ENCODE data around the gene RCSD1.
"Not testable (repeated sequence)": the region's sequence is repeated elsewhere in the genome, so short reads cannot be mapped to it uniquely, and the experiment has no call there.

The RCSD1 gene

GRCh38 chr1:167629681-167630567 lies at the start of gene RCSD1:
TSS of gene RCSD1 (plus strand) at chr1:167630232. CDS start at chr1:167630424, 192 bp downstream.
- no peak for DNase-seq

- DNase-seq, result no peak
Measured at GRCh38 chr1:167582064-167582463, 48.0 kb upstream of the RCSD1 start.

- no peak for DNase-seq
Measured at GRCh38 chr1:167582722-167583121, 47.3 kb upstream of the RCSD1 start.

- no peak for DNase-seq
Measured at GRCh38 chr1:167584581-167584980, 45.5 kb upstream of the RCSD1 start.

- DNase-seq, result no peak
Measured at GRCh38 chr1:167587342-167587741, 42.7 kb upstream of the RCSD1 start.

GRCh38 chr1:167587872-167588271 lies 42.2 kb upstream of the RCSD1 start:
- no peak for DNase-seq

- no peak for DNase-seq
Measured at GRCh38 chr1:167588361-167588760, 41.7 kb upstream of the RCSD1 start.

- no peak for DNase-seq
Measured at GRCh38 chr1:167592475-167592874, 37.6 kb upstream of the RCSD1 start.

- DNase-seq, result no peak
Measured at GRCh38 chr1:167593860-167594259, 36.2 kb upstream of the RCSD1 start.

GRCh38 chr1:167594822-167595221 lies 35.2 kb upstream of the RCSD1 start:
- no peak for DNase-seq

- no peak for DNase-seq
Measured at GRCh38 chr1:167599957-167600581, 30.0 kb upstream of the RCSD1 start.

- DNase-seq, result no peak
Measured at GRCh38 chr1:167601442-167602383, 28.3 kb upstream of the RCSD1 start.

GRCh38 chr1:167602840-167603239 lies 27.2 kb upstream of the RCSD1 start:
- no peak for DNase-seq

GRCh38 chr1:167605576-167605975 lies 24.5 kb upstream of the RCSD1 start:
- DNase-seq, result no peak

GRCh38 chr1:167611983-167612382 lies 18.0 kb upstream of the RCSD1 start:
- no peak for DNase-seq

- no peak for DNase-seq
Measured at GRCh38 chr1:167612587-167613385, 17.2 kb upstream of the RCSD1 start.

- DNase-seq, result not testable (repeated sequence)
Measured at GRCh38 chr1:167613984-167614383, 16.0 kb upstream of the RCSD1 start.

- no peak for DNase-seq
Measured at GRCh38 chr1:167614851-167615250, 15.2 kb upstream of the RCSD1 start.

GRCh38 chr1:167616521-167616920 lies 13.5 kb upstream of the RCSD1 start:
- DNase-seq, result no peak

GRCh38 chr1:167617153-167618147 lies 12.6 kb upstream of the RCSD1 start:
- DNase-seq, result no peak

GRCh38 chr1:167618366-167618765 lies 11.7 kb upstream of the RCSD1 start:
- no peak for DNase-seq
